Kidney epithelial cell (primary cell): ENCODE measurements around the gene RING1. TPM values are rescaled to one million over a fixed set of nuclear protein-coding genes. Genes with fewer than 3 reads are reported as not detected.

Experiments used
- DNase-seq: peaks from one replicate; pipeline ENCODE4 v3.0.0-alpha.2; 2010; ENCODE audit warnings: low read depth
- H3K27me3 ChIP-seq: 2 replicates; pipeline ENCODE4 v1.6.0; 2011; ENCODE audit warnings: low read length; ENCODE audit not compliant: control insufficient read depth, insufficient read depth
- H3K36me3 ChIP-seq: 2 replicates; pipeline ENCODE4 v1.5.1; 2011; ENCODE audit warnings: low read length; ENCODE audit not compliant: control insufficient read depth, insufficient read depth
- H3K4me3 ChIP-seq: 2 replicates; pipeline ENCODE4 v1.5.1; 2011; ENCODE audit warnings: low read depth, mild to moderate bottlenecking, control low read depth, low read length
- CTCF ChIP-seq: IDR thresholded peaks from 2 replicates; pipeline ENCODE4 v1.5.1; 2011; ENCODE audit warnings: mild to moderate bottlenecking, moderate library complexity, low read length, control low read depth, inconsistent platforms; ENCODE audit not compliant: insufficient read depth, poor library complexity, severe bottlenecking
- total RNA-seq: library from RNA; depleted of rRNA; stranded (reverse); fragments of >200 nt; gene quantifications from 2 replicates; pipeline ENCODE4 v1.2.3, GENCODE V29; 2015

The RING1 gene
- total RNA-seq, 1 donor from 2014 or later: 12.1 TPM

GRCh38 chr6:33202799-33203198 lies 5.5 kb upstream of the RING1 start:
- no peak for DNase-seq
- no peak for TF ChIP-seq CTCF
- Histone ChIP-seq H3K36me3 (peaks cover 8% of the 10 kb centered on the region), H3K27me3 (no peaks in the 10 kb centered on the region), H3K4me3 (no peak overlapping the region)

GRCh38 chr6:33203443-33204164 lies 4.7 kb upstream of the RING1 start:
- no peak for DNase-seq
- TF ChIP-seq CTCF: no peak
- Histone ChIP-seq H3K36me3 (peaks cover 8% of the 10 kb centered on the region), H3K4me3 (no peak overlapping the region), H3K27me3 (no peaks in the 10 kb centered on the region)

DNA sequence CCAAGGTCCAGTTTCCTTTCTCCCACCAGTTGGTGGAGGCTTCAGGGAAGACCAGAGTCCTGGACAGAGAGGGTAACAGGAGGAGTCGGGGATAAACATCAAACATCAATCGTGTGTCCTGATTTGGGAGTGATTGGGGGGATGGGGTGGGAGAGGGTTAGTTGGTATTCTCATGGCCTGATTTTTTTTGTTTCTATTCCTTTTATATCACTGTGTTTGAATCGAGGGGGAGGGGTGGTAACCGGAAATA lies 4.2 kb upstream of the RING1 start:
- H3K4me3 ChIP-seq: no peak overlapping the region
- no peak for TF ChIP-seq CTCF
- DNase-seq: no peak

DNA sequence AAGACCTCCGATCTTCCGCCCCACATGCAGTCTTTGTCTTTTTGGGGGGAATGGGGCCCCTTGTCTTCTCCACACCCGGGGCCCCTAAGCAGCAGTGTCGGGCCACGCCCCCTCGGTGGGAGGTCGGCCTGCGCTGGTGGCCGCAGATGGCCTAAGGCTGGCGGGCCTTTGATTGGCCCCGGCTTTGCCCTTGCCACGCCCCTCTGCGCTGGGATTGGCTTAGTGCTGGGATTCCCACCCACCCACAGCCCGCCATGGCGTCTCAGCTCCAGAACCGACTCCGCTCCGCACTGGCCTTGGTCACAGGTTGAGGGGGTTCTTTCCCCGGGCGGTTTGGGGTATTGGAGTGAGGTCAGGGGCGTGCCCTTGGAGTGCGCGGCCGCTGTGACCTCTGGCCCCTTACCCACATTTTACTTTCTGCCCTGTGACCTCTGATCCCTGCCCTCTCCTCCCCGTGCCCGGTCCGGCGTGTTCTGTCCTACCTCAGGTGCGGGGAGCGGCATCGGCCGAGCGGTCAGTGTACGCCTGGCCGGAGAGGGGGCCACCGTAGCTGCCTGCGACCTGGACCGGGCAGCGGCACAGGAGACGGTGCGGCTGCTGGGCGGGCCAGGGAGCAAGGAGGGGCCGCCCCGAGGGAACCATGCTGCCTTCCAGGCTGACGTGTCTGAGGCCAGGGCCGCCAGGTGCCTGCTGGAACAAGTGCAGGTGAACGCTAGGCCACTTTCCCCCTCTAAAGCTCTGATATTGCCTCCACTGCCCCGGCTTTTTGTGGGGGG lies 3.7 kb upstream of the RING1 start, which contains the start of gene HSD17B8:
HSD17B8 (plus strand) TSS at position 241 of the 776 bp plus-strand sequence; CDS start at position 255, 14 bp downstream.
- TF ChIP-seq CTCF: no peak
- DNase-seq: peak; percentile 73
- H3K4me3 ChIP-seq: peak within 1 kb of the TSS; percentile 83
- peaks cover 9% of the 10 kb centered on the region for H3K36me3 ChIP-seq
- no peaks in the 10 kb centered on the region for H3K27me3 ChIP-seq

More for the DNA sequence above, 4.2 kb upstream of the RING1 start:
- Histone ChIP-seq H3K27me3 (no peaks in the 10 kb centered on the region), H3K36me3 (peaks cover 8% of the 10 kb centered on the region)

GRCh38 chr6:33205191-33206026 lies 2.9 kb upstream of the RING1 start:
- Histone ChIP-seq H3K27me3 (no peaks in the 10 kb centered on the region), H3K4me3 (peak overlapping the region; percentile 83), H3K36me3 (peaks cover 10% of the 10 kb centered on the region)
- DNase-seq: peak; percentile 64
- TF ChIP-seq CTCF: no peak
